HepG2 (cell line): ENCODE measurements around the gene PRR30. TPM values are rescaled to one million over a fixed set of nuclear protein-coding genes. Genes with fewer than 3 reads are reported as not detected.
"Not testable (repeated sequence)": the region's sequence is repeated elsewhere in the genome, so short reads cannot be mapped to it uniquely, and the experiment has no call there.

Experiments
- ATAC-seq: fragments of 200-7000 bp; cut with Tn5 transposase; 3 replicates; pipeline ENCODE4 v1.9.1; 2020; ENCODE audit warnings: mild to moderate bottlenecking, moderate library complexity
- BruUV-seq: library from RNA; stranded (reverse); fragments of 400-500 nt; replicated peaks from 2 replicates; lab custom pipeline; 2021; lab: Mats Ljungman, UMichigan
- CTCF ChIA-PET: fragments of 300-600 bp; formaldehyde crosslinking; extraction: SDS; loops from one replicate; lab custom pipeline; 2021; ENCODE audit warnings: low total read pairs, inconsistent platforms, low intra/inter-chr PET ratio; lab: Yijun Ruan, JAX
- POLR2A ChIA-PET: fragments of 350-600 bp; sonication (Branson Sonifier 250); formaldehyde crosslinking; loops from one replicate; lab custom pipeline; 2020; ENCODE audit warnings: antibody characterized with exemption, inconsistent platforms; lab: Yijun Ruan, JAX
- DNase-seq: peaks from one replicate; pipeline ENCODE4 v3.0.0-alpha.2; 2015; ENCODE audit warnings: low spot score
- FAIRE-seq: peaks from 3 replicates; lab custom pipeline; 2011; peaks lifted over from hg19 to GRCh38; lab: Jason Lieb, UNC
- H2AFZ ChIP-seq: one replicate; pipeline ENCODE4 v1.6.1; 2011; ENCODE audit warnings: low read length, inconsistent platforms
- H3K27ac ChIP-seq: fragments of 300-600 bp; 3 replicates; pipeline ENCODE4 v1.8.0; 2011; ENCODE audit warnings: mixed run types, mild to moderate bottlenecking, mixed read lengths, low read length, inconsistent platforms; ENCODE audit not compliant: insufficient read depth; ENCODE audit errors: extremely low read length
- H3K27me3 ChIP-seq, 2 experiments: fragments of 200-600 bp in 1 of 2; 2 replicates in 1 of 2; 3 replicates in 1 of 2; pipeline versions ENCODE4 v1.6.0 to v1.8.0; 2011; ENCODE audit warnings: low read length in 2 of 2, mild to moderate bottlenecking in 2 of 2, moderate library complexity in 2 of 2, inconsistent platforms in 1 of 2; ENCODE audit not compliant: insufficient read depth in 2 of 2, control insufficient read depth in 1 of 2
- H3K36me3 ChIP-seq, 2 experiments: fragments of 200-600 bp in 1 of 2; replicated peaks in 1 of 2; 2 replicates in 1 of 2; 3 replicates in 1 of 2; pipeline versions ENCODE4 v1.5.1 to v1.8.0; 2011; ENCODE audit warnings: low read length in 2 of 2, inconsistent platforms in 1 of 2; ENCODE audit not compliant: insufficient read depth in 2 of 2, control insufficient read depth in 1 of 2
- H3K4me1 ChIP-seq: 2 replicates; pipeline ENCODE4 v1.5.1; 2012; ENCODE audit warnings: low read length, inconsistent platforms; ENCODE audit not compliant: insufficient read depth
- H3K4me2 ChIP-seq: 2 replicates; pipeline ENCODE4 v1.6.0; 2011; ENCODE audit warnings: low read depth, low read length, inconsistent platforms
- H3K4me3 ChIP-seq, 3 experiments: fragments of 200-600 bp in 1 of 3; sonication (generic), shearing (Covaris generic) in 1 of 3; replicated peaks in 1 of 3; 2 replicates each; pipeline ENCODE4 v1.5.1; 2011 to 2016; ENCODE audit warnings: low read length in 3 of 3, inconsistent platforms in 2 of 3, low read depth in 2 of 3, mild to moderate bottlenecking in 2 of 3, control low read depth in 1 of 3, mixed read lengths in 1 of 3; ENCODE audit not compliant: insufficient read depth in 1 of 3
- H3K79me2 ChIP-seq: one replicate; pipeline ENCODE4 v1.6.1; 2011; ENCODE audit warnings: low read length, inconsistent platforms; ENCODE audit not compliant: insufficient read depth
- H3K9ac ChIP-seq: 2 replicates; pipeline ENCODE4 v1.6.0; 2011; ENCODE audit warnings: mild to moderate bottlenecking, low read depth, low read length, inconsistent platforms; ENCODE audit not compliant: insufficient read depth
- H3K9me3 ChIP-seq: 2 replicates; pipeline ENCODE4 v1.5.1; 2012; ENCODE audit warnings: mild to moderate bottlenecking, low read length
- H4K20me1 ChIP-seq: 2 replicates; pipeline ENCODE4 v1.6.0; 2011; ENCODE audit warnings: inconsistent platforms, mild to moderate bottlenecking, low read length, moderate library complexity; ENCODE audit not compliant: insufficient read depth
- WIZ ChIP-seq: sonication (generic); formaldehyde crosslinking; IDR thresholded peaks from 2 replicates; pipeline ENCODE4 v1.5.1; 2020; ENCODE audit warnings: mild to moderate bottlenecking, missing genetic modification reagents
- ZBTB38 ChIP-seq: sonication (generic); formaldehyde crosslinking; IDR thresholded peaks from 2 replicates; pipeline ENCODE4 v1.5.1; 2020; ENCODE audit warnings: mild to moderate bottlenecking, missing genetic modification reagents
- ZNF644 ChIP-seq: IDR thresholded peaks from 2 replicates; pipeline ENCODE4 v1.6.1; 2016; ENCODE audit warnings: low read depth
- WGBS: methylation state at CpG from one replicate; pipeline ENCODE4 v1.1.6; 2017; ENCODE audit warnings: low lambda C conversion rate; 5-methylcytosine and 5-hydroxymethylcytosine counted together
- in situ Hi-C: cut with HindIII; loops from 2 replicates; pipeline ENCODE4 v1.10.0; 2017; ENCODE audit warnings: low pct_unique_long_range_greater_than_20kb; ENCODE audit not compliant: extremely low pct_ligation_motif_present
- intact Hi-C: fragments of 100-400 bp; cut with micrococcal nuclease; formaldehyde crosslinking; loops from one replicate; pipeline ENCODE4 v1.10.0; 2022; ENCODE audit not compliant: unreplicated experiment
- polyA plus RNA-seq, 8 experiments: library from polyadenylated mRNA; depleted of rRNA in 3 of 8; stranded (reverse) in 7 of 8; unstranded in 1 of 8; fragments of >200 nt; fragmentation: Illumina TruSeq in 4 of 8; extraction: Trizol in 4 of 8; gene quantifications; 2 replicates each; pipeline versions ENCODE4 v1.2.1 to v1.2.3, GENCODE V29; 2011 to 2016; ENCODE audit warnings: low read depth in 4 of 8, missing spikeins in 1 of 8, mixed read lengths in 1 of 8; ENCODE audit not compliant: insufficient read depth in 1 of 8
- total RNA-seq, 5 experiments: library from RNA; depleted of rRNA; stranded (reverse); fragments of >200 nt; fragmentation: Illumina TruSeq; extraction: Trizol; gene quantifications; 2 replicates each; pipeline ENCODE4 v1.2.3, GENCODE V29; 2016; ENCODE audit warnings: low read depth in 1 of 5
- TF ChIP-seq, protein P1 (sequence below): sonication (generic); formaldehyde crosslinking; IDR thresholded peaks from 2 replicates; pipeline ENCODE4 v1.5.0; 2020; ENCODE audit warnings: missing genetic modification reagents, mild to moderate bottlenecking, borderline replicate concordance

PRR30 gene
- total and polyA plus RNA-seq, 2 of the 13 experiments (the other 11 are each of a cell fraction or from before 2014, with no cell fraction given), result not detected

DNA sequence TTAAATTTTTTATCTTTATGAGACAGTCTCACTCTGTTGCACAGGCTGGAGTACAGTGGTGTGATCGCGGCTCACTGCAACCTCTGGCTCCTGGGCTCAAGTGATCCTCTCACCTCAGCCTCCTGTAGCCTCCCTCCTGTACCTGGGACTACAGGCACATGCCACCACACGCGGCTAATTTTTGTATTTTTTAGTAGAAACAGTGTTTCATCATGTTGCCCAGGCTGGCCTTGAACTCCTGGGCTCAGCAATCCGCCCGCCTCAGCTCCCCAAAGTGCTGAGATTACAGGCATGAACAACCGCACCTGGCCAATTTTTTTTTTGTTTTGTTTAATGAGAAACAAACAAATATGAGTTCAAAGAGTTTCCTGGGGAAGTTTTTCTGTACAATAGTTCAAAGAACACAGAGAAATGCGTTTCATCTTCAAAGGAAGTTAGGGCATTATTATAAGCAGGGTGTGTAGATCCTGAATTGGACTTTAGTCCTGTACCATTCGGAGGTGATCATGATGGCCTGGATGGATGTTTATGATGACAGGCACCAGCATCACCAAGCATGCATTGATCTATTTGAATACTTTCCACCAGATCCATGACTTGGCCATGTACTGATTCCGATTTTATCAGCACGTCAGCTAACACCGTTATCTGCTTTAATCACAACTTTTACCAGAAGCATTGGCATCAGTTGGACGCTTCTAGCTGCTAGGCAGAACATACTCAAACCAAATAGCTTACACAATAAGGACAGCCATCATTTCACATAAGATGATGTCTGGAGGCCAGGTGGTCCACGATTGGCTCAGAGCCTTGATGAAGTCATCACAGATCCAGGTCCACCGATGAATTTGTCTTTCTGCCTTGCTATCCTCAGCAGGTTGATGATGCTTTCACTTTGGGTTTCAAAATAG, 38.5 kb upstream of the PRR30 start (continued):
- TF ChIP-seq, protein P1, sequence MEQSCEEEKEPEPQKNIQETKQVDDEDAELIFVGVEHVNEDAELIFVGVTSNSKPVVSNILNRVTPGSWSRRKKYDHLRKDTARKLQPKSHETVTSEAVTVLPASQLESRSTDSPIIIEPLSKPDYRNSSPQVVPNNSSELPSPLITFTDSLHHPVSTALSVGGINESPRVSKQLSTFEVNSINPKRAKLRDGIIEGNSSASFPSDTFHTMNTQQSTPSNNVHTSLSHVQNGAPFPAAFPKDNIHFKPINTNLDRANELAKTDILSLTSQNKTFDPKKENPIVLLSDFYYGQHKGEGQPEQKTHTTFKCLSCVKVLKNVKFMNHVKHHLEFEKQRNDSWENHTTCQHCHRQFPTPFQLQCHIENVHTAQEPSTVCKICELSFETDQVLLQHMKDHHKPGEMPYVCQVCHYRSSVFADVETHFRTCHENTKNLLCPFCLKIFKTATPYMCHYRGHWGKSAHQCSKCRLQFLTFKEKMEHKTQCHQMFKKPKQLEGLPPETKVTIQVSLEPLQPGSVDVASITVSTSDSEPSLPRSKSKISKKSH (CRISPR knock-in tag), result peak; percentile 55; the same call in 1 of the 2 replicates
- peak; percentile 47 for TF ChIP-seq ZNF644

- H3K4me2 ChIP-seq, H3K27me3 ChIP-seq, H3K4me3 ChIP-seq, BruUV-seq, H3K79me2 ChIP-seq, in situ Hi-C loops, ATAC-seq, FAIRE-seq, H4K20me1 ChIP-seq, H2AFZ ChIP-seq, H3K9ac ChIP-seq, intact Hi-C loops, CTCF ChIA-PET, DNase-seq, H3K9me3 ChIP-seq, H3K36me3 ChIP-seq: not testable (repeated sequence)
- WGBS, result 94% methylated on average over 4 of the region's 4 CpGs
- peak overlapping the region; percentile 94 for H3K27ac ChIP-seq
- TF ChIP-seq WIZ (0 out of 2 replicates have a peak, but pooled peaks have one; percentile 37), ZBTB38 (0 out of 2 replicates have a peak, but pooled peaks have one; percentile 5)
- peaks cover 100% of the 10 kb centered on the region for H3K4me1 ChIP-seq
- POLR2A ChIA-PET, result interaction anchor here (1.0 to 3.8 kb wide), 5 partner anchors 9 to 82 kb away, joined by 3 to 19 read pairs (median 3); partner anchors contain the start of gene PREB
These were observed 36.6 kb upstream of the PRR30 start for GRCh38 chr2:27175781-27176180.
